ENCODE data around the gene LYPLAL1. TPM values are rescaled to one million over a fixed set of nuclear protein-coding genes. Genes with fewer than 3 reads are reported as not detected.

The LYPLAL1 gene
- total RNA-seq, 1 experiment from 2014 or later: 41.3 TPM

DNA sequence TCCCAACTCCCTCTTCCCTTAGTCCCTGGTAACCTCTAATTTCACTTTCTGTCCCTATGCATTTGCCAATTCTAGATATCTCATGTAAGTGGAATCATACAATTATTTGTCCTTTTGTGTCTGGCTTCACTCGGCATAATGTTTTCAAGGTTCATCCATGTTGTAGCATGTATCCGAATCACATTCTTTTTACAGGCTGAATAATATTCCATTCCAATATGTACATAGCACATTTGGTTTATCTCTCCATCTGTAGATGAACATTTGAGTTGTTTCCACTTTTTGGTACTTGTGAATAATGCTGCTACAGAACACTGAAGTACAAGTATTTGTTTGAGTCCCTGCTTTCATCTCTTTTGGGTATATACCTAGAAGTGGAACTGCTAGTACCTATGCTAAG is 857 bp upstream of the LYPLAL1 start:
- peaks cover 4% of the 10 kb centered on the region for H3K36me3 ChIP-seq (ENCODE audit: control insufficient read depth, insufficient read depth, low read length)
- ChIA-PET POLR2A (no interaction called here), CTCF (no interaction called here)
- H3K4me3 ChIP-seq (ENCODE audit: low read depth in 2 of 2, low read length in 2 of 2): no peak overlapping the region
- DNase-seq (ENCODE audit: low read depth, low spot score) (no peak), ATAC-seq (no peak)
- H3K27me3 ChIP-seq (ENCODE audit: control insufficient read depth, insufficient read depth, low read length): no peaks in the 10 kb centered on the region
- in situ Hi-C loops (cut with HindIII; ENCODE audit: low pct_unique_long_range_greater_than_20kb, low sequenced_read_pairs) (no loop called here), intact Hi-C loops (cut with micrococcal nuclease; ENCODE audit: unreplicated experiment) (no loop called here)
- no TSS peak for BruUV-seq (replicated peaks)
- H3K4me1 ChIP-seq (ENCODE audit: control insufficient read depth, insufficient read depth, low read length): peaks cover 11% of the 10 kb centered on the region; the same call in 1 of the 2 replicates
- H3K27ac ChIP-seq (ENCODE audit: low read length): peak overlapping the region; percentile 91; the same call in 1 of the 2 replicates
- TF ChIP-seq TCF7L2 (IDR thresholded peaks at IDR 0.05; ENCODE audit: low read depth, low read length) (no peak), SIN3A (IDR thresholded peaks at IDR 0.05; ENCODE audit: borderline replicate concordance, insufficient read depth, low read depth, low read length) (no peak), POLR2AphosphoS5 (IDR thresholded peaks at IDR 0.05; ENCODE audit: low read depth, low read length) (no peak)
- TF ChIP-seq, protein P1, sequence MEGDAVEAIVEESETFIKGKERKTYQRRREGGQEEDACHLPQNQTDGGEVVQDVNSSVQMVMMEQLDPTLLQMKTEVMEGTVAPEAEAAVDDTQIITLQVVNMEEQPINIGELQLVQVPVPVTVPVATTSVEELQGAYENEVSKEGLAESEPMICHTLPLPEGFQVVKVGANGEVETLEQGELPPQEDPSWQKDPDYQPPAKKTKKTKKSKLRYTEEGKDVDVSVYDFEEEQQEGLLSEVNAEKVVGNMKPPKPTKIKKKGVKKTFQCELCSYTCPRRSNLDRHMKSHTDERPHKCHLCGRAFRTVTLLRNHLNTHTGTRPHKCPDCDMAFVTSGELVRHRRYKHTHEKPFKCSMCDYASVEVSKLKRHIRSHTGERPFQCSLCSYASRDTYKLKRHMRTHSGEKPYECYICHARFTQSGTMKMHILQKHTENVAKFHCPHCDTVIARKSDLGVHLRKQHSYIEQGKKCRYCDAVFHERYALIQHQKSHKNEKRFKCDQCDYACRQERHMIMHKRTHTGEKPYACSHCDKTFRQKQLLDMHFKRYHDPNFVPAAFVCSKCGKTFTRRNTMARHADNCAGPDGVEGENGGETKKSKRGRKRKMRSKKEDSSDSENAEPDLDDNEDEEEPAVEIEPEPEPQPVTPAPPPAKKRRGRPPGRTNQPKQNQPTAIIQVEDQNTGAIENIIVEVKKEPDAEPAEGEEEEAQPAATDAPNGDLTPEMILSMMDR (IDR thresholded peaks at IDR 0.05): no peak
- TF ChIP-seq, protein P2, sequence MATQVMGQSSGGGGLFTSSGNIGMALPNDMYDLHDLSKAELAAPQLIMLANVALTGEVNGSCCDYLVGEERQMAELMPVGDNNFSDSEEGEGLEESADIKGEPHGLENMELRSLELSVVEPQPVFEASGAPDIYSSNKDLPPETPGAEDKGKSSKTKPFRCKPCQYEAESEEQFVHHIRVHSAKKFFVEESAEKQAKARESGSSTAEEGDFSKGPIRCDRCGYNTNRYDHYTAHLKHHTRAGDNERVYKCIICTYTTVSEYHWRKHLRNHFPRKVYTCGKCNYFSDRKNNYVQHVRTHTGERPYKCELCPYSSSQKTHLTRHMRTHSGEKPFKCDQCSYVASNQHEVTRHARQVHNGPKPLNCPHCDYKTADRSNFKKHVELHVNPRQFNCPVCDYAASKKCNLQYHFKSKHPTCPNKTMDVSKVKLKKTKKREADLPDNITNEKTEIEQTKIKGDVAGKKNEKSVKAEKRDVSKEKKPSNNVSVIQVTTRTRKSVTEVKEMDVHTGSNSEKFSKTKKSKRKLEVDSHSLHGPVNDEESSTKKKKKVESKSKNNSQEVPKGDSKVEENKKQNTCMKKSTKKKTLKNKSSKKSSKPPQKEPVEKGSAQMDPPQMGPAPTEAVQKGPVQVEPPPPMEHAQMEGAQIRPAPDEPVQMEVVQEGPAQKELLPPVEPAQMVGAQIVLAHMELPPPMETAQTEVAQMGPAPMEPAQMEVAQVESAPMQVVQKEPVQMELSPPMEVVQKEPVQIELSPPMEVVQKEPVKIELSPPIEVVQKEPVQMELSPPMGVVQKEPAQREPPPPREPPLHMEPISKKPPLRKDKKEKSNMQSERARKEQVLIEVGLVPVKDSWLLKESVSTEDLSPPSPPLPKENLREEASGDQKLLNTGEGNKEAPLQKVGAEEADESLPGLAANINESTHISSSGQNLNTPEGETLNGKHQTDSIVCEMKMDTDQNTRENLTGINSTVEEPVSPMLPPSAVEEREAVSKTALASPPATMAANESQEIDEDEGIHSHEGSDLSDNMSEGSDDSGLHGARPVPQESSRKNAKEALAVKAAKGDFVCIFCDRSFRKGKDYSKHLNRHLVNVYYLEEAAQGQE (IDR thresholded peaks at IDR 0.05; ENCODE audit: insufficient read depth in 1 of 2, low read depth in 2 of 2, low read length in 1 of 2): no peak
- no peaks in the 10 kb centered on the region for H3K9me3 ChIP-seq (ENCODE audit: control insufficient read depth, insufficient read depth, low read depth, low read length)

DNA sequence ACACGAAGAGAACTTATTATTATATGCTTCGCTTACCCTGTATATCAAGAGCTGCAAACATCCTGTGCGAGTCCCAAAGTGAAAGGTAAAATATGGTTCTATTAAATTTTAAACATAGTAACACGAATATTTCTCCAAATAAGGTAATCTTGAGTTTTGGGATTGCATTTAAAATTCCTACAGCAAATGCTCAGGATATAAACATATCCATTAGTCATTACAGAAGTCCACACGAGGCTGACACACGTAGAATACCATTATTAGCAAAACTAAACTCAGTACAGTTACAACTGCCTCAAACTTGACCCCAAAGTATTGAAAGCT is 282 bp upstream of the LYPLAL1 start:
- no peaks in the 10 kb centered on the region for H3K27me3 ChIP-seq (ENCODE audit: control insufficient read depth, insufficient read depth, low read length)
- intact Hi-C loops (cut with micrococcal nuclease; ENCODE audit: unreplicated experiment): no loop called here
- CTCF ChIA-PET: interaction anchor here (0.6 kb wide), 1 partner anchor 372 kb away, joined by 3 read pairs; no protein-coding TSS in a partner anchor
- POLR2A ChIA-PET: no interaction called here
- peaks cover 15% of the 10 kb centered on the region; the same call in 1 of the 2 replicates for H3K4me1 ChIP-seq (ENCODE audit: control insufficient read depth, insufficient read depth, low read length)
- no peaks in the 10 kb centered on the region for H3K9me3 ChIP-seq (ENCODE audit: control insufficient read depth, insufficient read depth, low read depth, low read length)
- in situ Hi-C loops (cut with HindIII; ENCODE audit: low pct_unique_long_range_greater_than_20kb, low sequenced_read_pairs): no loop called here
- H3K36me3 ChIP-seq (ENCODE audit: control insufficient read depth, insufficient read depth, low read length): peaks cover 4% of the 10 kb centered on the region
- H3K27ac ChIP-seq (ENCODE audit: low read length): peak overlapping the region; percentile 91
- H3K4me3 ChIP-seq (ENCODE audit: low read depth in 2 of 2, low read length in 2 of 2): peak overlapping the region; percentile 74 to 88
- no peak for ATAC-seq
- no TSS peak for BruUV-seq (replicated peaks)
- DNase-seq (ENCODE audit: low read depth, low spot score): no peak
- TF ChIP-seq SIN3A (IDR thresholded peaks at IDR 0.05; ENCODE audit: borderline replicate concordance, insufficient read depth, low read depth, low read length): no peak
- TF ChIP-seq TCF7L2 (IDR thresholded peaks at IDR 0.05; ENCODE audit: low read depth, low read length): no peak
- TF ChIP-seq, protein P2 (IDR thresholded peaks at IDR 0.05; ENCODE audit: insufficient read depth in 1 of 2, low read depth in 2 of 2, low read length in 1 of 2): no peak
- TF ChIP-seq, protein P1 (IDR thresholded peaks at IDR 0.05): no peak
- TF ChIP-seq POLR2AphosphoS5 (IDR thresholded peaks at IDR 0.05; ENCODE audit: low read depth, low read length): no peak
